Measurements from ENCODE around the gene METTL2B.
"Not testable (repeated sequence)": the region's sequence is repeated elsewhere in the genome, so short reads cannot be mapped to it uniquely, and the experiment has no call there.

METTL2B gene

GRCh38 chr7:128448751-128449302 lies 27.7 kb upstream of the METTL2B start:
- H3K9me3 Mint-ChIP-seq, result peaks cover 4% of the 10 kb centered on the region
- no peak overlapping the region for H3K27ac Mint-ChIP-seq
- peaks cover 11% of the 10 kb centered on the region for H3K27me3 Mint-ChIP-seq
- DNase-seq (no peak), ATAC-seq (no peak)
- no peaks in the 10 kb centered on the region for H3K36me3 Mint-ChIP-seq (ENCODE audit: low read depth)
- H3K4me1 Mint-ChIP-seq, result peaks cover 58% of the 10 kb centered on the region
- no peak overlapping the region for H3K4me3 Mint-ChIP-seq

- peaks cover 70% of the 10 kb centered on the region for H3K4me1 Mint-ChIP-seq
- peak overlapping the region; percentile 44 for H3K27ac Mint-ChIP-seq
- H3K9me3 Mint-ChIP-seq, result peaks cover 4% of the 10 kb centered on the region
- peaks cover 11% of the 10 kb centered on the region for H3K27me3 Mint-ChIP-seq
- peak overlapping the region; percentile 24 for H3K4me3 Mint-ChIP-seq
- peak; percentile 75 for ATAC-seq
- no peaks in the 10 kb centered on the region for H3K36me3 Mint-ChIP-seq (ENCODE audit: low read depth)
- DNase-seq, result no peak
Measured at GRCh38 chr7:128450409-128450808, 26.1 kb upstream of the METTL2B start.

GRCh38 chr7:128450913-128451312 lies 25.6 kb upstream of the METTL2B start:
- Mint-ChIP-seq H3K9me3 (peaks cover 4% of the 10 kb centered on the region), H3K36me3 (ENCODE audit: low read depth) (no peaks in the 10 kb centered on the region), H3K27ac (peak overlapping the region; percentile 44), H3K4me3 (peak overlapping the region; percentile 45), H3K27me3 (peaks cover 11% of the 10 kb centered on the region), H3K4me1 (peaks cover 71% of the 10 kb centered on the region)
- DNase-seq, result no peak
- no peak for ATAC-seq

- H3K9me3 Mint-ChIP-seq, result peaks cover 4% of the 10 kb centered on the region
- peak overlapping the region; percentile 38 for H3K27ac Mint-ChIP-seq
Measured at GRCh38 chr7:128452552-128452951, 24.0 kb upstream of the METTL2B start.

GRCh38 chr7:128453836-128454804 lies 22.4 kb upstream of the METTL2B start:
- Mint-ChIP-seq H3K4me1 (peaks cover 76% of the 10 kb centered on the region), H3K9me3 (peaks cover 4% of the 10 kb centered on the region), H3K36me3 (ENCODE audit: low read depth) (peaks cover 30% of the 10 kb centered on the region), H3K27ac (peak overlapping the region; percentile 97), H3K4me3 (peak overlapping the region; percentile 39), H3K27me3 (peaks cover 11% of the 10 kb centered on the region)
- ATAC-seq, result no peak
- no peak for DNase-seq

More at GRCh38 chr7:128452552-128452951, 24.0 kb upstream of the METTL2B start:
- ATAC-seq, result no peak
- no peak for DNase-seq
- H3K4me1 Mint-ChIP-seq, result peaks cover 79% of the 10 kb centered on the region
- H3K36me3 Mint-ChIP-seq (ENCODE audit: low read depth), result peaks cover 16% of the 10 kb centered on the region
- peak overlapping the region; percentile 41 for H3K4me3 Mint-ChIP-seq
- H3K27me3 Mint-ChIP-seq, result peaks cover 11% of the 10 kb centered on the region

GRCh38 chr7:128454808-128455542 lies 21.6 kb upstream of the METTL2B start:
- peak overlapping the region; percentile 96 for H3K4me3 Mint-ChIP-seq
- H3K27ac Mint-ChIP-seq, result peak overlapping the region; percentile 97
- H3K27me3 Mint-ChIP-seq, result peaks cover 11% of the 10 kb centered on the region
- peaks cover 4% of the 10 kb centered on the region for H3K9me3 Mint-ChIP-seq
- peaks cover 38% of the 10 kb centered on the region for H3K36me3 Mint-ChIP-seq (ENCODE audit: low read depth)
- DNase-seq (no peak), ATAC-seq (no peak)
- H3K4me1 Mint-ChIP-seq, result peaks cover 82% of the 10 kb centered on the region

- ATAC-seq, result peak; percentile 72
- Mint-ChIP-seq H3K27ac (peak within 1 kb of the TSS; percentile 97), H3K27me3 (peaks cover 11% of the 10 kb centered on the region), H3K4me3 (peak within 1 kb of the TSS; percentile 96), H3K4me1 (peaks cover 78% of the 10 kb centered on the region), H3K36me3 (ENCODE audit: low read depth) (peaks cover 38% of the 10 kb centered on the region), H3K9me3 (peaks cover 4% of the 10 kb centered on the region)
- DNase-seq, result peak; percentile 96
Measured at GRCh38 chr7:128455543-128456254, 20.8 kb upstream of the METTL2B start, which contains the start of gene HILPDA. TSS of gene HILPDA (plus strand) at chr7:128455878. CDS start at chr7:128457269, 1,391 bp downstream.

- Mint-ChIP-seq H3K9me3 (no peaks in the 10 kb centered on the region), H3K36me3 (ENCODE audit: low read depth) (peaks cover 38% of the 10 kb centered on the region), H3K27ac (peak overlapping the region; percentile 97), H3K27me3 (peaks cover 11% of the 10 kb centered on the region), H3K4me1 (peaks cover 72% of the 10 kb centered on the region), H3K4me3 (peak overlapping the region; percentile 96)
- no peak for DNase-seq
- ATAC-seq, result no peak
Measured at GRCh38 chr7:128456255-128456725, 20.3 kb upstream of the METTL2B start.

- H3K36me3 Mint-ChIP-seq (ENCODE audit: low read depth), result peaks cover 40% of the 10 kb centered on the region
- ATAC-seq, DNase-seq, H3K27me3 Mint-ChIP-seq, H3K9me3 Mint-ChIP-seq: not testable (repeated sequence)
- peaks cover 61% of the 10 kb centered on the region for H3K4me1 Mint-ChIP-seq
- peak overlapping the region; percentile 96 for H3K4me3 Mint-ChIP-seq
- peak overlapping the region; percentile 96 for H3K27ac Mint-ChIP-seq
Measured at GRCh38 chr7:128457385-128457784, 19.2 kb upstream of the METTL2B start.

- H3K4me1 Mint-ChIP-seq, result peaks cover 48% of the 10 kb centered on the region
- no peak for DNase-seq
- H3K27me3 Mint-ChIP-seq, result no peaks in the 10 kb centered on the region
- H3K36me3 Mint-ChIP-seq (ENCODE audit: low read depth), result peaks cover 42% of the 10 kb centered on the region
- H3K27ac Mint-ChIP-seq, result peak overlapping the region; percentile 96
- ATAC-seq, result peak; percentile 81
- H3K9me3 Mint-ChIP-seq, result no peaks in the 10 kb centered on the region
- peak overlapping the region; percentile 96 for H3K4me3 Mint-ChIP-seq
Measured at GRCh38 chr7:128458956-128459355, 17.6 kb upstream of the METTL2B start.

- H3K4me3 Mint-ChIP-seq, result peak overlapping the region; percentile 96
- peaks cover 45% of the 10 kb centered on the region for H3K36me3 Mint-ChIP-seq (ENCODE audit: low read depth)
- H3K4me1 Mint-ChIP-seq, result peaks cover 43% of the 10 kb centered on the region
- no peaks in the 10 kb centered on the region for H3K27me3 Mint-ChIP-seq
- DNase-seq, result peak; percentile 57
- peak; percentile 44 for ATAC-seq
- H3K9me3 Mint-ChIP-seq, result no peaks in the 10 kb centered on the region
- H3K27ac Mint-ChIP-seq, result peak overlapping the region; percentile 92
Measured at GRCh38 chr7:128459394-128459878, 17.1 kb upstream of the METTL2B start.

GRCh38 chr7:128462460-128462859 lies 14.1 kb upstream of the METTL2B start:
- Mint-ChIP-seq H3K27me3 (no peaks in the 10 kb centered on the region), H3K9me3 (no peaks in the 10 kb centered on the region), H3K4me3 (no peak overlapping the region), H3K27ac (no peak overlapping the region), H3K36me3 (ENCODE audit: low read depth) (peaks cover 39% of the 10 kb centered on the region), H3K4me1 (peaks cover 25% of the 10 kb centered on the region)
- ATAC-seq, result no peak
- no peak for DNase-seq

GRCh38 chr7:128463345-128463744 lies 13.2 kb upstream of the METTL2B start:
- H3K4me3 Mint-ChIP-seq, H3K9me3 Mint-ChIP-seq, H3K27ac Mint-ChIP-seq, H3K27me3 Mint-ChIP-seq, DNase-seq, ATAC-seq: not testable (repeated sequence)
- H3K36me3 Mint-ChIP-seq (ENCODE audit: low read depth), result peaks cover 32% of the 10 kb centered on the region
- peaks cover 19% of the 10 kb centered on the region for H3K4me1 Mint-ChIP-seq

Measured in activated naive CD8-positive, alpha-beta T cell treated with anti-CD3 and anti-CD28 coated beads, Interleukin-2, amount 50 U/mL, for 24 hours (primary cell).